ENCODE results near the gene CCIN. TPM values are rescaled to one million over a fixed set of nuclear protein-coding genes. Genes with fewer than 3 reads are reported as not detected.

The CCIN gene
- polyA plus RNA-seq, 3 donors: 0.11 to 2.3 (median 0.35) TPM

DNA sequence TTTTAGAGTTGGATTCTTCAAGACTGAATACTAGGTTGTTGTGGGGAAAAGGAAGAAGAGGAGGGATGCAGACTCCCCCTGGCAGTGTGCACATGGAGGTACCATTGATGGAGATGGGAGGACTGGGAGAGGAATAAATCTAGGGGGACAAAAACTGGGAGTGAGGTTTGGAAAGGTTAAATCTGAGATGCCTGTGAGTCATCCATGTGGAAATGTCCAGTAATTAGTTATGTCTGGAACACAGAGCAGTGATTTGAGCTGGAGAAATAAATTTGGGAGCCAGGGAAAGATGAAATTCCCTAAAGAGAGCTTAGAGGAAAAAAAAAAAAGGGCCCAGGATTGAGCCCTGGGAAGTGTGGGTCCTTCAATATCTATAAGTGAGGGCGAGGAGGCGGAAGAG is 8.0 kb upstream of the CCIN start:
- DNase-seq: no peak
- Histone ChIP-seq H3K9ac (ENCODE audit: insufficient read depth, low read length, poor library complexity, severe bottlenecking) (no peak overlapping the region), H3K79me2 (ENCODE audit: insufficient read depth, low read length) (peaks cover 17% of the 10 kb centered on the region), H3K9me3 (replicated peaks in 1 of 2; ENCODE audit: control insufficient read depth in 1 of 2, insufficient read depth in 1 of 2, low read length in 2 of 2) (no peaks in the 10 kb centered on the region), H3K27ac (ENCODE audit: low read depth in 1 of 2, low read length in 2 of 2) (no peak overlapping the region), H3K4me1 (ENCODE audit: control insufficient read depth in 1 of 2, insufficient read depth in 2 of 2, low read length in 2 of 2) (peaks cover 24 to 39% of the 10 kb centered on the region in 2 donors), H2AFZ (ENCODE audit: insufficient read depth, low read depth, low read length, poor library complexity, severe bottlenecking) (no peak overlapping the region), H4K20me1 (ENCODE audit: insufficient read depth, low read length) (peaks cover 9% of the 10 kb centered on the region), H3K27me3 (ENCODE audit: control insufficient read depth in 2 of 2, insufficient read depth in 2 of 2, low read length in 2 of 2) (no peaks in the 10 kb centered on the region), H3K4me2 (replicated peaks; ENCODE audit: extremely low read depth, low read length, poor library complexity, severe bottlenecking) (no peak overlapping the region), H3K4me3 (replicated peaks in 1 of 3; ENCODE audit: low read depth in 2 of 3, low read length in 3 of 3) (no peak overlapping the region), H3K36me3 (replicated peaks in 1 of 2; ENCODE audit: control insufficient read depth in 1 of 2, insufficient read depth in 2 of 2, low read length in 2 of 2) (peaks cover 46 to 61% of the 10 kb centered on the region in 2 donors)
- H3K9me3 Mint-ChIP-seq: peaks cover 0 to 3% (median 1%) of the 10 kb centered on the region in 7 donors
- no peak overlapping the region for H3K4me3 Mint-ChIP-seq
- H3K27ac Mint-ChIP-seq: peak overlapping the region in 6 of 7 donors; percentile 7 to 70 (median 52)
- H3K36me3 Mint-ChIP-seq: peaks cover 61 to 71% of the 10 kb centered on the region in 2 donors
- TF ChIP-seq CTCF (IDR thresholded peaks at IDR 0.05): no peak
- WGBS (ENCODE audit: insufficient coverage): 100% methylated on average over 2 of the region's 2 CpGs
- peaks cover 32% of the 10 kb centered on the region for H3K4me1 Mint-ChIP-seq
- peaks cover 0 to 2% (median 0%) of the 10 kb centered on the region in 3 donors for H3K27me3 Mint-ChIP-seq (ENCODE audit: low read depth in 3 of 3)
- intact Hi-C loops (cut with micrococcal nuclease): loop anchor here (10.0 kb wide), 1 partner anchor 126 kb away; the partner anchor contains the start of gene RECK (in 2 of the 2)

GRCh38 chr9:36162211-36162738 is 6.9 kb upstream of the CCIN start:
- Mint-ChIP-seq H3K9me3 (peaks cover 0 to 2% (median 0%) of the 10 kb centered on the region in 7 donors), H3K36me3 (peaks cover 55 to 64% of the 10 kb centered on the region in 2 donors), H3K27ac (peak overlapping the region in 4 of 7 donors; percentile 41 to 70 (median 56)), H3K4me1 (peaks cover 40% of the 10 kb centered on the region), H3K27me3 (ENCODE audit: low read depth in 3 of 3) (peaks cover 0 to 4% (median 0%) of the 10 kb centered on the region in 3 donors), H3K4me3 (no peak overlapping the region)
- Histone ChIP-seq H3K79me2 (ENCODE audit: insufficient read depth, low read length) (peaks cover 11% of the 10 kb centered on the region), H3K27me3 (ENCODE audit: control insufficient read depth in 2 of 2, insufficient read depth in 2 of 2, low read length in 2 of 2) (no peaks in the 10 kb centered on the region), H3K9ac (ENCODE audit: insufficient read depth, low read length, poor library complexity, severe bottlenecking) (no peak overlapping the region), H3K4me1 (ENCODE audit: control insufficient read depth in 1 of 2, insufficient read depth in 2 of 2, low read length in 2 of 2) (peaks cover 32 to 46% of the 10 kb centered on the region in 2 donors), H3K4me3 (replicated peaks in 1 of 3; ENCODE audit: low read depth in 2 of 3, low read length in 3 of 3) (no peak overlapping the region), H2AFZ (ENCODE audit: insufficient read depth, low read depth, low read length, poor library complexity, severe bottlenecking) (no peak overlapping the region), H3K27ac (ENCODE audit: low read depth in 1 of 2, low read length in 2 of 2) (no peak overlapping the region), H3K9me3 (replicated peaks in 1 of 2; ENCODE audit: control insufficient read depth in 1 of 2, insufficient read depth in 1 of 2, low read length in 2 of 2) (no peaks in the 10 kb centered on the region), H3K4me2 (replicated peaks; ENCODE audit: extremely low read depth, low read length, poor library complexity, severe bottlenecking) (no peak overlapping the region), H3K36me3 (replicated peaks in 1 of 2; ENCODE audit: control insufficient read depth in 1 of 2, insufficient read depth in 2 of 2, low read length in 2 of 2) (peaks cover 39 to 55% of the 10 kb centered on the region in 2 donors), H4K20me1 (ENCODE audit: insufficient read depth, low read length) (peaks cover 9% of the 10 kb centered on the region)
- no peak for TF ChIP-seq CTCF (IDR thresholded peaks at IDR 0.05)
- intact Hi-C loops (cut with micrococcal nuclease): loop anchor here (10.0 kb wide), 1 partner anchor 127 kb away; the partner anchor contains the start of gene RECK (in 2 of the 2)
- no peak for DNase-seq
- 97% methylated on average over 16 of the region's 17 CpGs for WGBS (ENCODE audit: insufficient coverage)

Data from CD14-positive monocyte (primary cell).